SK-N-SH (cell line): ENCODE results near the gene KIAA0319L. TPM values are rescaled to one million over a fixed set of nuclear protein-coding genes. Genes with fewer than 3 reads are reported as not detected.

Source experiments
- CTCF ChIA-PET: fragments of 300-600, 350-600 bp; formaldehyde crosslinking; extraction: SDS; loops from one replicate; lab custom pipeline; 2021; lab: Yijun Ruan, JAX
- POLR2A ChIA-PET: fragments of 350-600 bp; sonication (Branson Sonifier 250); formaldehyde crosslinking; extraction: SDS; loops from one replicate; lab custom pipeline; 2020; ENCODE audit warnings: antibody characterized with exemption, inconsistent platforms; lab: Yijun Ruan, JAX
- DNase-seq: peaks from one replicate; pipeline ENCODE4 v3.0.0; 2012
- H2AFZ ChIP-seq: fragments of 200-600 bp; sonication (generic); 2 replicates; pipeline ENCODE4 v1.8.1; 2016; ENCODE audit warnings: antibody characterized with exemption, mild to moderate bottlenecking, low read depth
- H3F3A ChIP-seq: fragments of 200-600 bp; sonication (generic); replicated peaks from 2 replicates; pipeline ENCODE3; 2016; ENCODE audit warnings: antibody characterized with exemption, mild to moderate bottlenecking; ENCODE audit not compliant: insufficient read depth
- H3K27ac ChIP-seq, 2 experiments: fragments of 200-500 bp in 1 of 2; fragments of 200-600 bp in 1 of 2; sonication (Bioruptor generic) in 1 of 2; sonication (generic), shearing (Covaris generic) in 1 of 2; 2 replicates each; pipeline versions ENCODE4 v1.5.1 to v1.6.1; 2014 to 2016; ENCODE audit warnings: low read depth in 2 of 2, inconsistent platforms in 1 of 2, low read length in 1 of 2, mild to moderate bottlenecking in 1 of 2, mixed read lengths in 1 of 2
- H3K27me3 ChIP-seq: fragments of 200-600 bp; sonication (generic), shearing (Covaris generic); 2 replicates; pipeline ENCODE4 v1.6.1; 2016; ENCODE audit warnings: mixed run types; ENCODE audit not compliant: insufficient read depth
- H3K36me3 ChIP-seq, 2 experiments: fragments of 200-500 bp in 1 of 2; fragments of 200-600 bp in 1 of 2; sonication (Bioruptor generic) in 1 of 2; sonication (generic) in 1 of 2; replicated peaks in 1 of 2; 2 replicates each; pipeline versions ENCODE3 to v1.5.1; 2014 to 2016; ENCODE audit warnings: low read length in 1 of 2, mild to moderate bottlenecking in 1 of 2; ENCODE audit not compliant: insufficient read depth in 2 of 2, control insufficient read depth in 1 of 2
- H3K4me1 ChIP-seq, 2 experiments: fragments of 200-500 bp in 1 of 2; fragments of 200-600 bp in 1 of 2; sonication (Bioruptor generic) in 1 of 2; sonication (generic), shearing (Covaris generic) in 1 of 2; 2 replicates each; pipeline versions ENCODE4 v1.5.1 to v1.6.1; 2014 to 2016; ENCODE audit warnings: low read depth in 1 of 2, low read length in 1 of 2, mixed run types in 1 of 2; ENCODE audit not compliant: insufficient read depth in 2 of 2, control insufficient read depth in 1 of 2
- H3K4me2 ChIP-seq: fragments of 200-600 bp; sonication (generic), shearing (Covaris generic); 2 replicates; pipeline ENCODE4 v1.6.1; 2017; ENCODE audit warnings: mixed run types
- H3K4me3 ChIP-seq, 2 experiments: fragments of 200-500 bp in 1 of 2; fragments of 200-600 bp in 1 of 2; sonication (Bioruptor generic) in 1 of 2; sonication (generic), shearing (Covaris generic) in 1 of 2; 2 replicates each; pipeline versions ENCODE4 v1.5.1 to v1.8.1; 2014 to 2016; ENCODE audit warnings: low read depth in 2 of 2, inconsistent platforms in 1 of 2, low read length in 1 of 2, mild to moderate bottlenecking in 1 of 2, mixed read lengths in 1 of 2, moderate library complexity in 1 of 2
- H3K79me2 ChIP-seq: fragments of 200-600 bp; sonication (generic); 2 replicates; pipeline ENCODE4 v1.8.1; 2017; ENCODE audit warnings: mild to moderate bottlenecking; ENCODE audit not compliant: insufficient read depth
- H3K9ac ChIP-seq: fragments of 200-600 bp; sonication (generic); 2 replicates; pipeline ENCODE4 v1.6.1; 2017; ENCODE audit warnings: mixed run types
- H3K9me2 ChIP-seq: fragments of 200-600 bp; sonication (generic); 2 replicates; pipeline ENCODE4 v1.6.1; 2017; ENCODE audit warnings: mixed run types
- H3K9me3 ChIP-seq: fragments of 200-600 bp; sonication (generic); 2 replicates; pipeline ENCODE4 v1.6.1; 2017; ENCODE audit warnings: mixed run types, mild to moderate bottlenecking, moderate library complexity
- H4K20me1 ChIP-seq: fragments of 200-600 bp; sonication (generic); 2 replicates; pipeline ENCODE4 v1.6.1; 2017; ENCODE audit warnings: mild to moderate bottlenecking, mixed run types; ENCODE audit not compliant: insufficient read depth
- EP300 ChIP-seq, 2 experiments: IDR thresholded peaks; 2 replicates each; pipeline versions ENCODE4 v1.4.0 to v1.6.1; 2012; ENCODE audit warnings: borderline replicate concordance in 1 of 2, low read depth in 1 of 2, low read length in 1 of 2
- EZH2phosphoT487 ChIP-seq: fragments of 200-600 bp; sonication (generic); IDR thresholded peaks from 2 replicates; pipeline ENCODE4 v1.6.1; 2017; ENCODE audit warnings: low read depth, mixed run types, mild to moderate bottlenecking, antibody characterized with exemption, moderate library complexity, borderline replicate concordance
- FOXJ3 ChIP-seq: sonication (generic); formaldehyde crosslinking; IDR thresholded peaks from 2 replicates; pipeline ENCODE4 v1.5.1; 2020; ENCODE audit warnings: mild to moderate bottlenecking, missing genetic modification reagents
- FOXM1 ChIP-seq: IDR thresholded peaks from 2 replicates; pipeline ENCODE4 v1.4.0; 2012; ENCODE audit warnings: low read depth, mild to moderate bottlenecking
- MXI1 ChIP-seq: IDR thresholded peaks from 2 replicates; pipeline ENCODE4 v1.6.1; 2012; ENCODE audit warnings: mild to moderate bottlenecking, low read depth, low read length, improper control_type of control experiment
- NRF1 ChIP-seq: IDR thresholded peaks from 2 replicates; pipeline ENCODE4 v1.6.1; 2012; ENCODE audit warnings: low read depth, mild to moderate bottlenecking, low read length
- RAD21 ChIP-seq: IDR thresholded peaks from 2 replicates; pipeline ENCODE4 v1.6.1; 2012; ENCODE audit warnings: mild to moderate bottlenecking, low read length
- TAF1 ChIP-seq: IDR thresholded peaks from 2 replicates; pipeline ENCODE4 v1.6.1; 2012; ENCODE audit warnings: low read depth, mild to moderate bottlenecking, low read length, moderate library complexity, borderline replicate concordance
- TCF12 ChIP-seq: IDR thresholded peaks from 2 replicates; pipeline ENCODE4 v1.4.0; 2012
- ZBTB33 ChIP-seq: IDR thresholded peaks from 2 replicates; pipeline ENCODE4 v1.4.0; 2012; ENCODE audit warnings: low read depth, borderline replicate concordance
- whole genome bisulfite sequencing: methylation state at CpG from one replicate; pipeline ENCODE4 v1.1.6; 2017; ENCODE audit warnings: low lambda C conversion rate; 5-methylcytosine and 5-hydroxymethylcytosine counted together
- polyA plus RNA-seq, 3 experiments: library from polyadenylated mRNA; depleted of rRNA; stranded (reverse); fragments of >200 nt; gene quantifications; 2 replicates each; pipeline ENCODE4 v1.2.3, GENCODE V29; 2012
- TF ChIP-seq, protein P1 (sequence below): IDR thresholded peaks from 2 replicates; pipeline ENCODE4; 2012

Gene KIAA0319L
- polyA plus RNA-seq, 1 of the 3 experiments (the other 2 are of a cell fraction) = 51.9 TPM

GRCh38 chr1:35556484-35557117 lies 602 bp downstream of the KIAA0319L start:
- Histone ChIP-seq H3K4me1 (peaks cover 4 to 41% of the 10 kb centered on the region in 2 experiments; a peak in 3 of 4 replicates), H3K9ac (peak overlapping the region; percentile 84), H3K79me2 (peaks cover 65% of the 10 kb centered on the region), H3K9me3 (no peaks in the 10 kb centered on the region), H4K20me1 (peaks cover 6% of the 10 kb centered on the region; the same call in 1 of the 2 replicates), H3K4me3 (peak overlapping the region; percentile 88 to 89), H3K27ac (peak overlapping the region; percentile 91 to 99), H2AFZ (0 out of 2 replicates have a peak overlapping the region, but pooled peaks have one; percentile 77), H3K36me3 (peaks cover 23% of the 10 kb centered on the region in 2 experiments), H3K9me2 (no peaks in the 10 kb centered on the region), H3K27me3 (no peaks in the 10 kb centered on the region), H3K4me2 (peak overlapping the region; percentile 74), H3F3A (peaks cover 12% of the 10 kb centered on the region)
- TF ChIP-seq MXI1 = no peak
- 0 out of 2 replicates have a peak, but pooled peaks have one; percentile 2 for TF ChIP-seq FOXJ3 (CRISPR knock-in tag)
- TF ChIP-seq TAF1 = no peak
- TF ChIP-seq ZBTB33 = no peak
- TF ChIP-seq EP300 (IDR thresholded peaks at IDR 0.05; ENCODE audit: borderline replicate concordance in 1 of 2, low read depth in 1 of 2, low read length in 1 of 2) = no peak
- 0 out of 2 replicates have a peak, but pooled peaks have one; percentile 18 for TF ChIP-seq RAD21
- 0 out of 2 replicates have a peak, but pooled peaks have one; percentile 42 for TF ChIP-seq NRF1
- no peak for TF ChIP-seq EZH2phosphoT487
- no peak for TF ChIP-seq FOXM1
- TF ChIP-seq TCF12 = no peak
- POLR2A ChIA-PET = interaction anchor here (0.6 to 1.4 kb wide), 3 partner anchors 50 to 481 kb away, joined by 3 to 11 read pairs (median 3); no protein-coding TSS in a partner anchor
- DNase-seq = no peak
- CTCF ChIA-PET = interaction anchor here (0.7 to 8.2 kb wide), 9 partner anchors 8 to 704 kb away, joined by 3 to 81 read pairs (median 3); no protein-coding TSS in a partner anchor
- WGBS = under 1% methylated on average over 15 of the region's 17 CpGs

- H3K27ac ChIP-seq = peak overlapping the region in 1 of 2 experiments; percentile 99; a peak in 2 of 4 replicates
- peak overlapping the region; percentile 84; the same call in 1 of the 2 replicates for H3K9ac ChIP-seq
These were observed 1.4 kb downstream of the KIAA0319L start for GRCh38 chr1:35555601-35556477.

More at GRCh38 chr1:35555601-35556477, 1.4 kb downstream of the KIAA0319L start:
- H3K27me3 ChIP-seq = no peaks in the 10 kb centered on the region
- ChIA-PET CTCF (interaction anchor here (0.7 to 8.2 kb wide), 7 partner anchors 9 to 703 kb away, joined by 3 to 81 read pairs (median 4); no protein-coding TSS in a partner anchor), POLR2A (interaction anchor here (1.4 kb wide), 1 partner anchor 104 kb away, joined by 11 read pairs; no protein-coding TSS in a partner anchor)
- H3K4me1 ChIP-seq = peaks cover 4 to 41% of the 10 kb centered on the region in 2 experiments; a peak in 3 of 4 replicates
- no peak overlapping the region for H2AFZ ChIP-seq
- H3F3A ChIP-seq = peaks cover 12% of the 10 kb centered on the region
- H3K4me2 ChIP-seq = peak overlapping the region; percentile 74
- no peaks in the 10 kb centered on the region for H3K9me3 ChIP-seq
- no peak for TF ChIP-seq TCF12
- TF ChIP-seq, protein P1, sequence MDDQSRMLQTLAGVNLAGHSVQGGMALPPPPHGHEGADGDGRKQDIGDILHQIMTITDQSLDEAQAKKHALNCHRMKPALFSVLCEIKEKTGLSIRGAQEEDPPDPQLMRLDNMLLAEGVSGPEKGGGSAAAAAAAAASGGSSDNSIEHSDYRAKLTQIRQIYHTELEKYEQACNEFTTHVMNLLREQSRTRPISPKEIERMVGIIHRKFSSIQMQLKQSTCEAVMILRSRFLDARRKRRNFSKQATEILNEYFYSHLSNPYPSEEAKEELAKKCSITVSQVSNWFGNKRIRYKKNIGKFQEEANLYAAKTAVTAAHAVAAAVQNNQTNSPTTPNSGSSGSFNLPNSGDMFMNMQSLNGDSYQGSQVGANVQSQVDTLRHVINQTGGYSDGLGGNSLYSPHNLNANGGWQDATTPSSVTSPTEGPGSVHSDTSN = peak; percentile 14; the same call in 1 of the 2 replicates
- peaks cover 26 to 31% of the 10 kb centered on the region in 2 experiments for H3K36me3 ChIP-seq
- H3K79me2 ChIP-seq = peaks cover 72% of the 10 kb centered on the region
- 32% methylated on average over 10 of the region's 10 CpGs for WGBS
- H3K4me3 ChIP-seq = peak overlapping the region; percentile 88 to 89
- peaks cover 6% of the 10 kb centered on the region; the same call in 1 of the 2 replicates for H4K20me1 ChIP-seq
- no peak for DNase-seq
- H3K9me2 ChIP-seq = no peaks in the 10 kb centered on the region
